K562 (cell line): Measurements from ENCODE around the gene DNASE1L1. TPM values are rescaled to one million over a fixed set of nuclear protein-coding genes. Genes with fewer than 3 reads are reported as not detected.

ENCODE experiments used
- ATF6 ChIP-seq: sonication (generic); formaldehyde crosslinking; IDR thresholded peaks from 2 replicates; pipeline ENCODE4 v1.4.0; 2020; ENCODE audit warnings: mild to moderate bottlenecking, missing genetic modification reagents
- ELK1 ChIP-seq: sonication (generic); formaldehyde crosslinking; IDR thresholded peaks from 2 replicates; pipeline ENCODE4 v1.8.1; 2022; ENCODE audit warnings: missing genetic modification reagents
- EP400 ChIP-seq: fragments of 450-650 bp; IDR thresholded peaks from 2 replicates; pipeline ENCODE4 v1.6.1; 2017; ENCODE audit warnings: antibody characterized with exemption, mild to moderate bottlenecking, moderate library complexity
- REST ChIP-seq, 2 experiments: fragments of 450-650 bp; formaldehyde crosslinking in 1 of 2; IDR thresholded peaks; 2 replicates each; pipeline versions ENCODE4 v1.4.0 to v1.6.1; 2014 to 2020; ENCODE audit warnings: mild to moderate bottlenecking in 2 of 2, borderline replicate concordance in 1 of 2, low read depth in 1 of 2
- SMARCE1 ChIP-seq: fragments of 450-650 bp; IDR thresholded peaks from 2 replicates; pipeline ENCODE4 v1.7.1; 2016; ENCODE audit warnings: mild to moderate bottlenecking
- WHSC1 ChIP-seq: IDR thresholded peaks from one replicate; pipeline ENCODE4 v1.6.1; 2012; ENCODE audit warnings: low read length, control low read depth, inconsistent platforms
- polyA plus RNA-seq, 8 experiments: library from polyadenylated mRNA; depleted of rRNA in 4 of 8; stranded (reverse) in 5 of 8; unstranded in 3 of 8; fragments of >200 nt; fragmentation: Nextera tagmentation in 2 of 8; fragmentation: Illumina TruSeq in 1 of 8; extraction: Ambion mirVana in 2 of 8; extraction: Trizol in 1 of 8; gene quantifications; 2 replicates each; pipeline versions ENCODE4 v1.2.1 to v1.2.3, GENCODE V29; 2011 to 2014; ENCODE audit warnings: inconsistent platforms in 1 of 8, missing spikeins in 1 of 8
- total RNA-seq, 7 experiments: library from RNA; depleted of rRNA in 6 of 7; stranded (reverse); fragments of >200 nt in 6 of 7; fragmentation: Illumina TruSeq in 2 of 7; extraction: Trizol in 2 of 7; gene quantifications; 2 replicates each; pipeline versions ENCODE4 v1.2.1 to v1.2.3, GENCODE V29; 2011 to 2021; ENCODE audit warnings: low replicate concordance in 1 of 7

DNASE1L1 gene
- total and polyA plus RNA-seq, 9 of the 15 experiments (the other 6 are each of a cell fraction or from before 2014, with no cell fraction given), result 0.73 to 12.6 (median 7.9) TPM

GRCh38 chrX:154398668-154399526 lies 10.2 kb downstream of the DNASE1L1 start (continued):
- TF ChIP-seq SMARCE1 (no peak; the same call in 1 of the 2 replicates), WHSC1 (no peak), EP400 (peak; percentile 94), ELK1 (CRISPR knock-in tag) (no peak), ATF6 (no peak), REST (IDR thresholded peaks at IDR 0.05; ENCODE audit: borderline replicate concordance) (peak; percentile 46; the same call in 1 of the 2 replicates), REST (CRISPR knock-in tag; IDR thresholded peaks at IDR 0.05; ENCODE audit: low read depth) (no peak)
